Mammary epithelial cell (primary cell): ENCODE results near the gene FAM156B.
"Not testable (repeated sequence)": the region's sequence is repeated elsewhere in the genome, so short reads cannot be mapped to it uniquely, and the experiment has no call there.

ENCODE experiments used
- EZH2 ChIP-seq: IDR thresholded peaks from 2 replicates; pipeline ENCODE4 v1.6.1; 2012; ENCODE audit warnings: low read length, inconsistent platforms, borderline replicate concordance
- TF ChIP-seq, protein P1 (sequence below), 2 donors: IDR thresholded peaks in 1 of 2; conservative IDR thresholded peaks in 1 of 2; 2 replicates each; pipeline ENCODE4 v1.5.1; 2011 to 2012; ENCODE audit warnings: inconsistent platforms in 2 of 2, low read length in 2 of 2, mild to moderate bottlenecking in 2 of 2, control low read depth in 1 of 2, low read depth in 1 of 2; ENCODE audit not compliant: insufficient read depth in 1 of 2; ENCODE audit errors: extremely low read depth in 1 of 2

DNA sequence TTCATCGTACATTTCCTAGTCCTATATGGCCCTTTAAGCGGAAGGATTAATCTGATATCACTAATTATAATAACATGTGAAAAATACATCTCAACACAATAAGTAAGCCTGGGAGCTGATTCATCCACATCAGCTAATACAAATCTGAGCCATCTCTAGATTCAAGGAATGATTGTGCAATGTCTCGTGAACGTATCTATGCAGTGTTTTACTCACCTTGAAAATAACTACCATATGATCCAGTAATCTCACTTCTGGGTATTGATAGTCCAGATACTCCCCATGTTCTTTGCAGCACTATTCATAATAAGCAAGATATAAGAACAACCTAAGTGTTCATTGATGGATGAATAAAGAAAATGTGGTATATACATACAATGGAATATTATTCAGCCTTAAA is 43.6 kb downstream of the FAM156B start:
- TF ChIP-seq, protein P1, sequence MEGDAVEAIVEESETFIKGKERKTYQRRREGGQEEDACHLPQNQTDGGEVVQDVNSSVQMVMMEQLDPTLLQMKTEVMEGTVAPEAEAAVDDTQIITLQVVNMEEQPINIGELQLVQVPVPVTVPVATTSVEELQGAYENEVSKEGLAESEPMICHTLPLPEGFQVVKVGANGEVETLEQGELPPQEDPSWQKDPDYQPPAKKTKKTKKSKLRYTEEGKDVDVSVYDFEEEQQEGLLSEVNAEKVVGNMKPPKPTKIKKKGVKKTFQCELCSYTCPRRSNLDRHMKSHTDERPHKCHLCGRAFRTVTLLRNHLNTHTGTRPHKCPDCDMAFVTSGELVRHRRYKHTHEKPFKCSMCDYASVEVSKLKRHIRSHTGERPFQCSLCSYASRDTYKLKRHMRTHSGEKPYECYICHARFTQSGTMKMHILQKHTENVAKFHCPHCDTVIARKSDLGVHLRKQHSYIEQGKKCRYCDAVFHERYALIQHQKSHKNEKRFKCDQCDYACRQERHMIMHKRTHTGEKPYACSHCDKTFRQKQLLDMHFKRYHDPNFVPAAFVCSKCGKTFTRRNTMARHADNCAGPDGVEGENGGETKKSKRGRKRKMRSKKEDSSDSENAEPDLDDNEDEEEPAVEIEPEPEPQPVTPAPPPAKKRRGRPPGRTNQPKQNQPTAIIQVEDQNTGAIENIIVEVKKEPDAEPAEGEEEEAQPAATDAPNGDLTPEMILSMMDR (conservative IDR thresholded peaks at IDR 0.05 in 1 of 2, IDR thresholded peaks at IDR 0.05 in 1 of 2; ENCODE audit: extremely low read depth in 1 of 2, insufficient read depth in 1 of 2, low read depth in 1 of 2, low read length in 2 of 2): not testable (repeated sequence)
- TF ChIP-seq EZH2: not testable (repeated sequence)
